Smooth muscle cell (in vitro differentiated cells): ENCODE data around the gene NASP. TPM values are rescaled to one million over a fixed set of nuclear protein-coding genes. Genes with fewer than 3 reads are reported as not detected.

Source experiments
- DNase-seq: peaks from one replicate; lab custom pipeline; 2025; ENCODE audit not compliant: unreplicated experiment; lab: John Stamatoyannopoulos, UW
- H2AFZ ChIP-seq: fragments of 200-600 bp; sonication (generic); 2 replicates; pipeline ENCODE4 v1.6.0; 2016; ENCODE audit warnings: antibody characterized with exemption, low read depth, mild to moderate bottlenecking
- H3F3A ChIP-seq: fragments of 200-600 bp; sonication (generic); 2 replicates; pipeline ENCODE4 v1.6.0; 2017; ENCODE audit warnings: antibody characterized with exemption, low read depth
- H3K27ac ChIP-seq: fragments of 200-600 bp; sonication (generic); 2 replicates; pipeline ENCODE4 v1.5.1; 2016; ENCODE audit warnings: low read depth, mild to moderate bottlenecking
- H3K27me3 ChIP-seq: fragments of 200-600 bp; sonication (generic); 2 replicates; pipeline ENCODE4 v1.6.1; 2016; ENCODE audit warnings: low read depth, mild to moderate bottlenecking
- H3K36me3 ChIP-seq: fragments of 200-600 bp; sonication (generic); 2 replicates; pipeline ENCODE4 v1.5.1; 2016; ENCODE audit warnings: low read depth
- H3K4me1 ChIP-seq: fragments of 200-600 bp; sonication (generic); 2 replicates; pipeline ENCODE4 v1.5.1; 2016; ENCODE audit warnings: low read depth
- H3K4me2 ChIP-seq: fragments of 200-600 bp; sonication (generic); 2 replicates; pipeline ENCODE4 v1.6.0; 2016; ENCODE audit warnings: mild to moderate bottlenecking
- H3K4me3 ChIP-seq: fragments of 200-600 bp; sonication (generic); 2 replicates; pipeline ENCODE4 v1.5.1; 2016; ENCODE audit warnings: mild to moderate bottlenecking
- H3K79me2 ChIP-seq: fragments of 200-600 bp; sonication (generic); 2 replicates; pipeline ENCODE4 v1.6.0; 2016; ENCODE audit warnings: low read depth, mild to moderate bottlenecking
- H3K9ac ChIP-seq: fragments of 200-600 bp; sonication (generic); 2 replicates; pipeline ENCODE4 v1.6.0; 2016; ENCODE audit warnings: low read depth
- H3K9me3 ChIP-seq: fragments of 200-600 bp; sonication (generic); replicated peaks from 2 replicates; pipeline ENCODE4 v1.5.1; 2016; ENCODE audit warnings: low read depth
- H4K20me1 ChIP-seq: fragments of 200-600 bp; sonication (generic); 2 replicates; pipeline ENCODE4 v1.6.0; 2016; ENCODE audit warnings: low read depth
- WGBS: methylation state at CpG from one replicate; pipeline ENCODE4 v1.1.7; 2016; ENCODE audit warnings: low lambda C conversion rate; 5-methylcytosine and 5-hydroxymethylcytosine counted together
- polyA plus RNA-seq: library from polyadenylated mRNA; unstranded; fragments of >200 nt; fragmentation: Nextera tagmentation; extraction: Ambion mirVana; gene quantifications from 2 replicates; pipeline ENCODE4 v1.2.1, GENCODE V29; 2016
- total RNA-seq: library from RNA; depleted of rRNA; stranded (reverse); fragments of >200 nt; gene quantifications from 2 replicates; pipeline ENCODE4 v1.2.3, GENCODE V29; 2014
- TF ChIP-seq, protein P1 (sequence below): fragments of 200-600 bp; sonication (generic); IDR thresholded peaks from 2 replicates; pipeline ENCODE4 v1.5.1; 2017; ENCODE audit warnings: borderline replicate concordance, mild to moderate bottlenecking, antibody characterized with exemption; ENCODE audit not compliant: insufficient read depth, poor library complexity, severe bottlenecking

Gene NASP
- total and polyA plus RNA-seq, 2 experiments from 2014 or later = 44.9 to 83.0 TPM

DNA sequence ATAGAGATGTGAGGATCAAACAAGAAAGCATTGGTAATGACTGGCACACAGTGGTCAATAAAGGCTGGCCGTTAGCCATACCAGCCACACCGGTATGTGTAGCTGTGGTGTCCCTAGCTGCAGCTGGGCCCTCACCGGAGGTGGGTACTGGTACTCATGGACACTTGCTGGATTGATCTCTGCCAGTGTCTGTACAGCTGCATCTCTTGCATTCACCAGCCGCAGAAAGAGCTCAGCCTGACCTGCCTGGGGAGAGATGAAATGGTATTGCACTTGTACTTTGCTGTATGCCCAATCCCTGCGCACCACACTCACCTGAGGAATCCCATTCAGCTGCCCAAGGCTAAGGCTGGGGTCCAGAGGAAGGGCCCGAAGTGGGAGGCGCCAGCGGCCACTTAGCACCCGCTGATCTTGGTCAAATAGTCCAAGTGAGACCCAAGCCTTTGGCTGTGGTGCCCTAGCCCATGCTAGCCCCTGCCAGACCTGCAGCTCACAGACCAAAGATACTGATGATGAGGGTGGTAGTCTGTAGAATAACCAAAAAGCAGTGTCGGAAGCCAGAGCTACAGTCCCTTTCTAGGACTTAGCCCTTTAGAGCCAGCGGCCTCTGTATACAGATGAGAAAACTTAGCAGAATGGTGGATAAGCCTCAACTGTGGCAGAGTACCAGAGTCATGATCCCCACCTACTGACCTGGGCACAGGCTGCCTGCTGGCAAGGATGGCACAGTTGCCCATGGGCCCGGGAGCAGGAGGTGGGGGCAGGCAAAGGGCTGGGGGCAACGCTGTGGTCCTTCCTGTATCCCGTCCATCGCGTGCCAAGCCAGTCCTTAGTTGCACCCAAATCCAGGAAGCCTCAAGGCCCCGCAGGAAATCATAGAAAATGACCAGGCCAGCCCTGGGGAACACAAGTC, 37.0 kb downstream of the NASP start:
- H3K27ac ChIP-seq = no peak overlapping the region
- H3K27me3 ChIP-seq = no peaks in the 10 kb centered on the region
- H3K4me3 ChIP-seq = no peak overlapping the region
- no peak overlapping the region for H3K4me2 ChIP-seq
- peaks cover 4% of the 10 kb centered on the region for H4K20me1 ChIP-seq
- WGBS = 96% methylated on average over 17 of the region's 17 CpGs
- H3K9ac ChIP-seq = no peak overlapping the region
- H3K36me3 ChIP-seq = peaks cover 8% of the 10 kb centered on the region
- no peaks in the 10 kb centered on the region for H3K9me3 ChIP-seq
- H3K79me2 ChIP-seq = no peaks in the 10 kb centered on the region
- no peaks in the 10 kb centered on the region for H3K4me1 ChIP-seq
- DNase-seq = no peak
- peaks cover 6% of the 10 kb centered on the region for H3F3A ChIP-seq
- TF ChIP-seq, protein P1, sequence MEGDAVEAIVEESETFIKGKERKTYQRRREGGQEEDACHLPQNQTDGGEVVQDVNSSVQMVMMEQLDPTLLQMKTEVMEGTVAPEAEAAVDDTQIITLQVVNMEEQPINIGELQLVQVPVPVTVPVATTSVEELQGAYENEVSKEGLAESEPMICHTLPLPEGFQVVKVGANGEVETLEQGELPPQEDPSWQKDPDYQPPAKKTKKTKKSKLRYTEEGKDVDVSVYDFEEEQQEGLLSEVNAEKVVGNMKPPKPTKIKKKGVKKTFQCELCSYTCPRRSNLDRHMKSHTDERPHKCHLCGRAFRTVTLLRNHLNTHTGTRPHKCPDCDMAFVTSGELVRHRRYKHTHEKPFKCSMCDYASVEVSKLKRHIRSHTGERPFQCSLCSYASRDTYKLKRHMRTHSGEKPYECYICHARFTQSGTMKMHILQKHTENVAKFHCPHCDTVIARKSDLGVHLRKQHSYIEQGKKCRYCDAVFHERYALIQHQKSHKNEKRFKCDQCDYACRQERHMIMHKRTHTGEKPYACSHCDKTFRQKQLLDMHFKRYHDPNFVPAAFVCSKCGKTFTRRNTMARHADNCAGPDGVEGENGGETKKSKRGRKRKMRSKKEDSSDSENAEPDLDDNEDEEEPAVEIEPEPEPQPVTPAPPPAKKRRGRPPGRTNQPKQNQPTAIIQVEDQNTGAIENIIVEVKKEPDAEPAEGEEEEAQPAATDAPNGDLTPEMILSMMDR = no peak
- H2AFZ ChIP-seq = no peak overlapping the region

DNA sequence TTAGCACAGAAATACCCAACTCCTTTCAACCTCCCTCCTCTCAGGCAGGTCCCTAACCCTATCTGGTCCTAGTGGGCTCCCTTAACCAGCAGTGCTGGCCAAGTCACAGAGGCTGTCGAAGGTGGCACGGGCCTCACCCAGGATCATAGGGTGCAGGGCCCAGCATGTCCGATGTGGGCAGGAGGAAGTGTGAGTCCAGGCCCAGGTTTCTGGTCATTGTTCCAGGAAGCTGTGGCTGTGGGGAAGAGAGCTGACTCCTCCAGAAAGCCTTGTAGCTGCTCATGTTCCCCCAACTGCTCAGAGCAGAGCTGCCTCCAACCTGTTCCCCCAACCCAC, 37.6 kb downstream of the NASP start:
- no peaks in the 10 kb centered on the region for H3K9me3 ChIP-seq
- DNase-seq = no peak
- no peaks in the 10 kb centered on the region for H3K27me3 ChIP-seq
- H3K36me3 ChIP-seq = peaks cover 2% of the 10 kb centered on the region
- no peak overlapping the region for H3K27ac ChIP-seq
- 92% methylated on average over 3 of the region's 3 CpGs for WGBS
- H3F3A ChIP-seq = peaks cover 6% of the 10 kb centered on the region
- H3K4me1 ChIP-seq = no peaks in the 10 kb centered on the region
- H3K9ac ChIP-seq = no peak overlapping the region
- no peak overlapping the region for H3K4me2 ChIP-seq
- TF ChIP-seq, protein P1 = no peak
- H3K79me2 ChIP-seq = no peaks in the 10 kb centered on the region
- no peak overlapping the region for H3K4me3 ChIP-seq
- peaks cover 4% of the 10 kb centered on the region for H4K20me1 ChIP-seq
- H2AFZ ChIP-seq = no peak overlapping the region

DNA sequence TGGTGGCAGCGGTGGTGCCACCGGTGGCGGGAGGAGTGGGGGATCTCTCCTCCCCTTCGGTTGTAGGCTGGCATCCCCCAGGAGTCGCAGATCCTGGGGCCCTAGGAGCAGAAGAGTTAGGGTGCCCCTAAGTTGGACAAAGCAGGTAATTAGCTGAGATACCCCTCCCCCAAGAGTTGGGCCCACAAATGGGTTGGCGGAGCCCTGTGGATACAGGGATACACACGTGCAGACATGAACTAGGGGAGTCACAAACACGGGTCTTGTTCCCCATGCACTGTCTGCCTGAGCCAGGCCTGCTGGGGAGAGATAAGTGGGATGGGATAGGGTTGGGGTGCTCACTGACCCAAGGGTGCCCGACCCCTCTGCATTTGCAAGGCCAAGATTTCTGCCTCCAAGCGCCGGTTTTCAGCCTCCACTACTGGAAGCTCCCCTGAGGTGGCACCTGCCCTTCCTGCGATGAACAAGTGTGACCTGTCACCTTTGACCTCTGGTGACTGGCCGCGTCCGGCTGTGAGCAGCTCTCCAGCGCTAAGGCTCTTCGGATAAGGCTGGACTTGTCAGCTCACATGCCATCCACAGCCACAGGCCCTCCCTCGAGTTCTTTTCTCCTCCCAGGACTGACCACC, 38.2 kb downstream of the NASP start:
- DNase-seq = no peak
- Histone ChIP-seq H4K20me1 (peaks cover 4% of the 10 kb centered on the region), H3K27me3 (no peaks in the 10 kb centered on the region), H3K4me2 (no peak overlapping the region), H3K9ac (no peak overlapping the region), H3K36me3 (no peaks in the 10 kb centered on the region), H2AFZ (no peak overlapping the region), H3K9me3 (no peaks in the 10 kb centered on the region), H3K4me1 (no peaks in the 10 kb centered on the region), H3K79me2 (no peaks in the 10 kb centered on the region), H3K27ac (no peak overlapping the region), H3K4me3 (no peak overlapping the region), H3F3A (peaks cover 6% of the 10 kb centered on the region)
- WGBS = 90% methylated on average over 18 of the region's 18 CpGs
- TF ChIP-seq, protein P1 = no peak
